NCI-H1417 (cell line): ENCODE results near the gene COL23A1.

ENCODE experiments used
- DNase-seq, 3 experiments: peaks; one replicate each; lab custom pipeline; 2025; lab: John Stamatoyannopoulos, UW

Gene COL23A1

GRCh38 chr5:178458140-178458539, 132.1 kb downstream of the COL23A1 start:
- no peak for DNase-seq

GRCh38 chr5:178457471-178457870, 132.7 kb downstream of the COL23A1 start:
- no peak for DNase-seq

GRCh38 chr5:178455480-178455835, 134.7 kb downstream of the COL23A1 start:
- DNase-seq, result no peak

- no peak for DNase-seq
Observed at GRCh38 chr5:178454821-178455479, 135.2 kb downstream of the COL23A1 start.

GRCh38 chr5:178454303-178454702, 135.9 kb downstream of the COL23A1 start:
- no peak for DNase-seq

GRCh38 chr5:178453224-178453623, 137.0 kb downstream of the COL23A1 start:
- DNase-seq, result no peak

- DNase-seq, result no peak
Observed at GRCh38 chr5:178450121-178451028, 139.8 kb downstream of the COL23A1 start.

GRCh38 chr5:178449163-178450070, 140.8 kb downstream of the COL23A1 start:
- no peak for DNase-seq

- DNase-seq, result no peak
Observed at GRCh38 chr5:178445534-178445933, 144.7 kb downstream of the COL23A1 start.

- no peak for DNase-seq
Observed at GRCh38 chr5:178442405-178443257, 147.6 kb downstream of the COL23A1 start.

- DNase-seq, result no peak
Observed at GRCh38 chr5:178441486-178442270, 148.5 kb downstream of the COL23A1 start.

- DNase-seq, result no peak
Observed at GRCh38 chr5:178440181-178440580, 150.0 kb downstream of the COL23A1 start.

GRCh38 chr5:178439493-178440180, 150.6 kb downstream of the COL23A1 start:
- DNase-seq, result no peak

- DNase-seq, result no peak
Observed at GRCh38 chr5:178438796-178439195, 151.4 kb downstream of the COL23A1 start.

- DNase-seq, result no peak
Observed at GRCh38 chr5:178437386-178438075, 152.7 kb downstream of the COL23A1 start.

GRCh38 chr5:178436326-178436940, 153.8 kb downstream of the COL23A1 start:
- no peak for DNase-seq

GRCh38 chr5:178435321-178436238, 154.6 kb downstream of the COL23A1 start:
- no peak for DNase-seq

- no peak for DNase-seq
Observed at GRCh38 chr5:178434851-178435250, 155.3 kb downstream of the COL23A1 start.
